Measurements from ENCODE around the gene MINDY4.

The MINDY4 gene

DNA sequence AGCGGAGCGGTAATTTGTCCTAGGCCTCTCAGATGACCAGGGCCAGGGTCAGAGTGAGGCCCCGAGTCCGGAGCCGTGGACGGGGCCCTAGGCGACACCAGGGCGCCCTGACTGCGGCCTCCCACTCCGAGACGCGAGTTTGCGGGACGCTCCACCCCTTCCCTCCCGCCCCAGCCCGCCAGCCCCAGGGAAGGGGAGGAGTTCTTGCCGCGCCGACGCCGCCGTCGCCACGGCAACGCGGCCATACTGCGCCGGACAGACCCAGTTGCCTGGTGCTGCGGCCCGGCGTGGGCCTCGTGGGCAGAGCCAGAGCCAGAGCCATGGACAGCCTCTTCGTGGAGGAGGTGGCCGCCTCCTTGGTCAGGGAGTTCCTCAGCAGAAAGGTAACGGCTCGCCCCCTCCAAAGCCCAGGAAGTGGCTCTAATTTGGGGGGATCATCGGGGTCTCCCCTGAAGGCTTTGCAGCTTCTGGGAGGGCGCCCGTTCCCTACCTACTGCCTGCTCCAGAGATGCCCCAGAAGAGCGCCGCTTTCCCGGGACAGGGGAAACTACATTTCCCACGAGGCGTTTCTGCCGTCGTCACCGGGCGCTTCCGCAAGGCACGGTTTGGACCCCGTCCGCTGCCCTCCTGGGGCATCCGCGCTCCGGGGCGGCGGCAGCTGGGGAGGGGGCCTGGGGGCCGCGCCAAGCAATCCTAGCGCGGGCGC lies at the start of gene MINDY4:
TSS of gene MINDY4 (plus strand) at position 244 of the 706 bp plus-strand sequence. CDS start at position 321, 77 bp downstream.
- Histone ChIP-seq H3K4me1 (ENCODE audit: insufficient read depth, low read length) (peaks cover 8% of the 10 kb centered on the region), H2AFZ (ENCODE audit: low read depth, low read length) (peak within 1 kb of the TSS; percentile 87), H3K9me3 (ENCODE audit: low read length) (no peaks in the 10 kb centered on the region), H3K27me3 (ENCODE audit: insufficient read depth, low read length) (no peaks in the 10 kb centered on the region), H3K36me3 (ENCODE audit: insufficient read depth, low read length) (no peaks in the 10 kb centered on the region), H3K4me3 (ENCODE audit: low read length) (peak within 1 kb of the TSS; percentile 68)

DNA sequence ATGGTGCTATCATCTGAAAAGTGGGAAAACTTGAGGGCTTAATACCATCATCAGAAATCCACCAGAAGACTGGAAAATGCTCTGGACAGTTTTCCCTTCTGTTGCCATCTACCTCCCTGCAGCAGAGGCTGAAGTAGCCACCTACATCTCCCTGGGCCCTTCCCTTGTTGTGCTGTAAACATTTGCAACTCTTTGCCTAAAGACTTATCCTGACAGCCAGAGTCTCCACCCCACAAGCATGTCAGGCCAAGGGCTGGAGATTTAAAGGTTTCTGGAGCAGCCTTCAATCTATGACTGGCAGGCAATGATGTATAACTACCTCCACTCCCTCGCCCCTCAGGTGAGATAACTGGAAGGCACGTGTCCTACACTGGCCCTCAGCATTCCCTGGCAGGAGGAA lies 49.0 kb upstream of the MINDY4 start:
- H3K27me3 ChIP-seq (ENCODE audit: insufficient read depth, low read length): no peaks in the 10 kb centered on the region
- no peaks in the 10 kb centered on the region for H3K36me3 ChIP-seq (ENCODE audit: insufficient read depth, low read length)
- H3K4me1 ChIP-seq (ENCODE audit: insufficient read depth, low read length): no peaks in the 10 kb centered on the region
- H3K4me3 ChIP-seq (ENCODE audit: low read length): no peak overlapping the region
- no peak overlapping the region for H2AFZ ChIP-seq (ENCODE audit: low read depth, low read length)
- no peaks in the 10 kb centered on the region for H3K9me3 ChIP-seq (ENCODE audit: low read length)

DNA sequence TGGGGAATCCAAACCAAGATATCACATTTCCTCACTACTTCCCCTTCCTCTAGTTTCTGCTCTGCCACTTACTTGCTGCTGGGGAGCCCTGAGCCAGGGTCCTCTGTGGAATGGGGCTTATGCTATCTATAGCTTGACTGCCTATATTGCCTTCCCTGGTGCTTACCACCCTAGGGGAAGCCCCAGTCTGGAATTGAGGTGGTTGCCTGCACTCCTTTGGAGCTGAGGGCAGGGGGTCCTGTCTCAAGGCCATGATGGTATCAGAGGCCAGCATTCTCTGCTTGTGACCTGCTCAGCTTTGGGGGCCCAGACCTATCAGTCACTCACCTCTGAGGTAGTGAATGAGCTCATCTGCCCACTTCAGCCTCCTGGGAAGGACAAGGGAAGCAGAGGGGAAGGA lies 48.5 kb upstream of the MINDY4 start:
- Histone ChIP-seq H2AFZ (ENCODE audit: low read depth, low read length) (no peak overlapping the region), H3K36me3 (ENCODE audit: insufficient read depth, low read length) (no peaks in the 10 kb centered on the region), H3K27me3 (ENCODE audit: insufficient read depth, low read length) (no peaks in the 10 kb centered on the region), H3K9me3 (ENCODE audit: low read length) (no peaks in the 10 kb centered on the region), H3K4me1 (ENCODE audit: insufficient read depth, low read length) (no peaks in the 10 kb centered on the region), H3K4me3 (ENCODE audit: low read length) (no peak overlapping the region)

DNA sequence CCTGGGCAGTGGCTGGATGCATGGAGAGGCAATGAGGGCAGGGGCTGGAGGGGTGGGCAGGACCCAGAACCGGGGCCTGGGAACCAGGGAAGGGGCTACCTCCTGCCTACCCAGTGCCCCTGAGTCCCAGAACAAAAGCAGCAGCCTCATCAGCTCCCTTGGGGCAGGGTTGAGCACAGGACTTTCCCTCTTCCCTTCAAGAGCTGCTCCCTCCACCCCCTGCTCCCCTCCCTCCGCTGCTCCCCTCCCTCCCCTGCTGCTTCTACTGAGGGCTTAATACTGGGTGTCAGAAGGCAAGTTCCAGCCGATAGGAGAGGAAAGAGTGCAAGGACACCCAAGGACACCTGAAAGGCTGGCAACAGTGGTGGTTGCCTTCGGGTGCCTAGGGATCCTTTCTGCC lies 47.4 kb upstream of the MINDY4 start:
- Histone ChIP-seq H3K4me3 (ENCODE audit: low read length) (no peak overlapping the region), H3K9me3 (ENCODE audit: low read length) (no peaks in the 10 kb centered on the region), H2AFZ (ENCODE audit: low read depth, low read length) (no peak overlapping the region), H3K27me3 (ENCODE audit: insufficient read depth, low read length) (no peaks in the 10 kb centered on the region), H3K4me1 (ENCODE audit: insufficient read depth, low read length) (no peaks in the 10 kb centered on the region), H3K36me3 (ENCODE audit: insufficient read depth, low read length) (no peaks in the 10 kb centered on the region)

DNA sequence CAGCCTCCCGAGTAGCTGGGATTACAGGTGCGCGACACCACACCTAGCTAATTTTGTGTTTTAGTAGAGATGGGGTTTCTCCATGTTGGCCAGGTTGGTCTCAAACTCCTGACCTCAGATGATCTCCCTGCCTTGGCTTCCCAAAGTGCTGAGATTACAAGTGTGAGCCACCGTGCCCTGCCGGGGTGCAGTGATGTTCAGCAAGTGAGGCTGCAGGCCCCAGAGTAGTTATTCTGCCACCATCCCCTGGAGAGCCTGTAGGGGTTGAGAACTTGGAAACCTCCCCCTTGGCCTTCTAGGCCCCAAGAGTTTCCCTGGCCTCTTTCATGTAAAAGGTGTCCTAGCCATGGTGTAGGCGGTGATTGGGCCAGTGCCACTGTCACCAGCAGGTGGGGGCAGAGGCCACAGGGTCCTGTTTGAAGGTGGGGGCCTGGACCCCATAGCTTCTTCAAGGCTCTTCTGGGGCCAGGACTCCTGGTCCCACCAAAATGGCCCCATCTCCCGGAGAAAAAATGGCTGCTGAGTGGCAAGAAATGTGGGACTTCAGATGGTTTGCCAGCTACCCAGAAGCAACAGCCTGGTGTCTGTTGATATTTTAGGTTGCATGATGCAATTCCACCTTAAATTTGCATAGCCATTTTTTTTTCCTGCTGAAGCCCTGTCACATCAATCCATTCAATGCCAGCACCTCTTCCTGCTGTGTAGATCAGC lies 44.8 kb upstream of the MINDY4 start:
- Histone ChIP-seq H3K27me3 (ENCODE audit: insufficient read depth, low read length) (peaks cover 2% of the 10 kb centered on the region), H3K4me1 (ENCODE audit: insufficient read depth, low read length) (no peaks in the 10 kb centered on the region), H2AFZ (ENCODE audit: low read depth, low read length) (no peak overlapping the region), H3K4me3 (ENCODE audit: low read length) (no peak overlapping the region), H3K9me3 (ENCODE audit: low read length) (no peaks in the 10 kb centered on the region), H3K36me3 (ENCODE audit: insufficient read depth, low read length) (no peaks in the 10 kb centered on the region)

DNA sequence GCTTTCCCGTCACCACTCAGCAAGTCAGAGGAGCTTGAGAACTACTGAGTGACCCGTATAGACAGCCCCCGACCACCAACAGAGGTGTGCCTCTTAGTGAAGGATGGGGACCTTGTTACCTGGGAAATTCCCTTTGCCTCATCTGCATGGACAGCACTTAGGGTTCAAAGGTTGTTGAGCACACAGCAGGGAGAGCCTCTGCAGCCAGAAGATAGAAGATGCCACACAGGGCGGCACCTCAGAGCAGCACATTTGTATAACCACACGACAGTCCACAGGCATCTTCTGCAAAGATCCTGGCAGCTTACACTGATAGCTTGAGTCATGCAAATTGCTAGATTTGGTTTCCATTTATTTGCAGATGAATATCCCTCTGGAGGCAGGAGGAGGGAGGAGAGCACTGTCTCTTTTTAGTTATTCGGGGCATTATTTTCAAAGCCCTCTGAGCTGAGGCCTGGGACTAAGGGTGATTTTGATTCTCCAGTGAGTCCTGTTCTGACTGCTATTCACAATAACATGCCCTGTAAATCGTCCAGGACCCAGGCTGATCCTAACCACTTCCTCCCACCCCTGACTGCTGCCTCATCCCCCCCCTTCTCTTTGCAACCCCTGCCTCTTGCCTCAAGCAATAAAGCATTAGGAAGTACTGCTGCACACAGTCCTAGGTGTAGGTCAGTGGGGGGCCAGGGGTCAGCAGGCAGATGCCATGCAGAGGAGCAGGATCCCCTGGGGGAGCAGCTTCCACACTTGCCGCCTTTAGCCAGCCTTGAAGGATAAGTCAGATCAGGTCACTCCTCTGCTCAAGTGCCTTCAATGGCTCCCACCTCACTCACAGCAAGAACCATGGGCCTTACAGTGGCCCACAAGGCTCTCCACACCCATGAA lies 43.9 kb upstream of the MINDY4 start:
- Histone ChIP-seq H3K36me3 (ENCODE audit: insufficient read depth, low read length) (no peaks in the 10 kb centered on the region), H3K4me1 (ENCODE audit: insufficient read depth, low read length) (no peaks in the 10 kb centered on the region), H3K27me3 (ENCODE audit: insufficient read depth, low read length) (peaks cover 2% of the 10 kb centered on the region), H3K4me3 (ENCODE audit: low read length) (no peak overlapping the region), H2AFZ (ENCODE audit: low read depth, low read length) (no peak overlapping the region), H3K9me3 (ENCODE audit: low read length) (no peaks in the 10 kb centered on the region)

DNA sequence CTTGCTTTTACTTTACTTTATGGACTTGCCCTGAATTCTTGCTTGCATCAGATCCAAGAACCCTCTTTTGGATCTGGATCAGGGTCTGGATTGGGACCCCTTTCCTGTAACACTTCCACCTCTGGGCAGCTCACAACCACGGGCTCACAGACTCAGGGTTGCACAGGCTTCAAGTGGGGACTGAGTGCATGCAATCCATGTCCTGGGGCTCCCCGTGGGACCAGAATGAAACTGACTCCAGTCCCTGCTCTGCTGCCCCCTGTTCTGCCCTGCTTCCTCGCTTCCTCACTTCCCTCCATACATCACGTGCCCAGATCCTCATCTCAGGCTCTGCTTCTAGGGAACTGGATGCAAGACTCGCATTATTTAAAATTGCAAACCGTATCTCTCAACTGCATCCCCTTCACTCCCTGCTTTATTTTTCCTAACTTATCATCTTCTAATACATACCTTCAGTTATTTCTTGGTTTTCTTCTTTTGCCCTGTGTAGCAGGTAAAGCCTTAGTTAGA lies 42.6 kb upstream of the MINDY4 start:
- H3K27me3 ChIP-seq (ENCODE audit: insufficient read depth, low read length): peaks cover 2% of the 10 kb centered on the region
- H3K36me3 ChIP-seq (ENCODE audit: insufficient read depth, low read length): no peaks in the 10 kb centered on the region
- H3K9me3 ChIP-seq (ENCODE audit: low read length): no peaks in the 10 kb centered on the region
- H3K4me3 ChIP-seq (ENCODE audit: low read length): no peak overlapping the region
- no peaks in the 10 kb centered on the region for H3K4me1 ChIP-seq (ENCODE audit: insufficient read depth, low read length)
- H2AFZ ChIP-seq (ENCODE audit: low read depth, low read length): no peak overlapping the region

DNA sequence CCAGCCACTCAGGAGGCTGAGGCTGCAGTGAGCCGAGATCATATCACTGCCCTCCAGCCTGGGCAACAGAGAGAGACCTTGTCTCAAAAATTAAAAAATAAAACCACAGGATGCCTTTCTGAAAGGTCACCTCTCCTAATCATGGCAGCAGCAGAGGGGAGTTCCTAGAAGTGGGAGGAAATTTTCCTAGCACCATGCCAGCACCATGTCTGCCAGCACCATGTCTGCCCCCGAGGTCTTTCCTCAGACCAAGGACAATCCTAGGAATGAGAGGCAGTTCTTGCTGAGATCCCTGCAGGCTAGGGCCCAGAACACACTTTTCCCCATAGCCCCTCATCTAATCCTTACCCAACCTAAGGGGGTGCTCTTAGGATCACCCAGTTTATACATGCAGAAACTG lies 41.6 kb upstream of the MINDY4 start:
- Histone ChIP-seq H3K9me3 (ENCODE audit: low read length) (no peaks in the 10 kb centered on the region), H2AFZ (ENCODE audit: low read depth, low read length) (no peak overlapping the region), H3K4me3 (ENCODE audit: low read length) (no peak overlapping the region), H3K27me3 (ENCODE audit: insufficient read depth, low read length) (peaks cover 2% of the 10 kb centered on the region), H3K36me3 (ENCODE audit: insufficient read depth, low read length) (no peaks in the 10 kb centered on the region), H3K4me1 (ENCODE audit: insufficient read depth, low read length) (peaks cover 3% of the 10 kb centered on the region)

DNA sequence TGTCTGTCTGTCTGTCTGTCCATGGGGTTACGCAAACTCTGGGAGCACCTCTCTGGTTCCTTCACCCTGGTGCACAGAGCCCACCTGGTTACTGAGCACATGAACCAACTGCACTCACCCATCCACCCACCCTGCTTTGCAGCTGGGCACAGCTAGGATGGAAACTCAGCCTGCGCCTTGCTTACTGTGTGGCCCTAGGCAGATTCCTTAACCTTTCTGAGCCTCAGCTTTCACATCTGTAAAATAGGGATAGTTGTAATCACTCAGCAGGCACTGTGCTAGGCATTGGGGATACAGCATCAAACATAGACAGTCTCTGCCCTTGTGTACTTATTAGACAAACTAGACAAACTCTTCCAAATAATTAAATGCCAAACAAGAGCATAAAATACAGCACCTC lies 41.1 kb upstream of the MINDY4 start:
- H3K4me3 ChIP-seq (ENCODE audit: low read length): no peak overlapping the region
- no peak overlapping the region for H2AFZ ChIP-seq (ENCODE audit: low read depth, low read length)

DNA sequence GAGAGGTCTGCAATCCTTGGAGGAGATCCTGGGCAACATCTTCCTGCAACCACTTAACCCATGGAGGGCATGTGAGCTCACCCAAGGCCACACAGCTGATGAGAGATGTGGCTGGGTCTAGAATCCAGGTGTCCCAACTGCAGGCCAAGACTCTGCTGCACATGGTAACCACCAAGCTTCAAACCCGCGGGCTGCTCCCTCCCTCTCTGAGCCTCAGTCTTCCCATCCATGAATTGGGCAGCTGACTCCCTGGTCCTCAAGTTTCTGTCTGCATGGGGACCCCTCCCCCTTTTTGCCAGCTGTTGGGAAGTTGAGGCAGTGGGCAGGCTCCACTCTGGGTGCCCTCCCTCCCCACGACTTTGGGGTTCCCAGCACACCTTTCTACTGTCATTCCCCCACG lies 40.2 kb upstream of the MINDY4 start:
- no peaks in the 10 kb centered on the region for H3K36me3 ChIP-seq (ENCODE audit: insufficient read depth, low read length)
- H3K4me3 ChIP-seq (ENCODE audit: low read length): no peak overlapping the region
- H3K27me3 ChIP-seq (ENCODE audit: insufficient read depth, low read length): peaks cover 4% of the 10 kb centered on the region
- peaks cover 4% of the 10 kb centered on the region for H3K4me1 ChIP-seq (ENCODE audit: insufficient read depth, low read length)
- no peaks in the 10 kb centered on the region for H3K9me3 ChIP-seq (ENCODE audit: low read length)
- H2AFZ ChIP-seq (ENCODE audit: low read depth, low read length): no peak overlapping the region

More for the DNA sequence above, 41.1 kb upstream of the MINDY4 start:
- H3K27me3 ChIP-seq (ENCODE audit: insufficient read depth, low read length): peaks cover 2% of the 10 kb centered on the region
- no peaks in the 10 kb centered on the region for H3K36me3 ChIP-seq (ENCODE audit: insufficient read depth, low read length)
- no peaks in the 10 kb centered on the region for H3K9me3 ChIP-seq (ENCODE audit: low read length)
- H3K4me1 ChIP-seq (ENCODE audit: insufficient read depth, low read length): peaks cover 4% of the 10 kb centered on the region

DNA sequence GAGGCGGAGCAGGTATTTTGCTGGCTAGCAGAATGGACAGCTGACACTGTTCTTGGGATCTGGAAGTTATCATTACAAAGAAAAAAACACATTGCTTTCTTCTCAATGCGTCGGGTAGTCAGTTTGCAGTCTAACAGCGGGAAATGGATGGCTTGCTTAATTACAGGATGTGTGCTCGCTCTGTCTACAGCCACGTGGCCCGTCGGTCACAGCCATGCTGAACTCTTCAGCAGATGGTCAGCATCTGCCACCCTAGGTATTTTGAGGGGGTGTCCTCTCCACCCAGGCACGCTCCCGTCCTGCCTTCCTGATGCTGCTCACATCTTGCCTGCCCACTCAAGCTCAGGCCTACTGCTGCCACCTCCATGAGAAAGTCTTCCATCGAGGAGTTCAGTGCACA lies 39.6 kb upstream of the MINDY4 start:
- Histone ChIP-seq H3K27me3 (ENCODE audit: insufficient read depth, low read length) (peaks cover 7% of the 10 kb centered on the region), H3K36me3 (ENCODE audit: insufficient read depth, low read length) (no peaks in the 10 kb centered on the region), H2AFZ (ENCODE audit: low read depth, low read length) (no peak overlapping the region), H3K4me1 (ENCODE audit: insufficient read depth, low read length) (peaks cover 4% of the 10 kb centered on the region), H3K9me3 (ENCODE audit: low read length) (no peaks in the 10 kb centered on the region), H3K4me3 (ENCODE audit: low read length) (no peak overlapping the region)

DNA sequence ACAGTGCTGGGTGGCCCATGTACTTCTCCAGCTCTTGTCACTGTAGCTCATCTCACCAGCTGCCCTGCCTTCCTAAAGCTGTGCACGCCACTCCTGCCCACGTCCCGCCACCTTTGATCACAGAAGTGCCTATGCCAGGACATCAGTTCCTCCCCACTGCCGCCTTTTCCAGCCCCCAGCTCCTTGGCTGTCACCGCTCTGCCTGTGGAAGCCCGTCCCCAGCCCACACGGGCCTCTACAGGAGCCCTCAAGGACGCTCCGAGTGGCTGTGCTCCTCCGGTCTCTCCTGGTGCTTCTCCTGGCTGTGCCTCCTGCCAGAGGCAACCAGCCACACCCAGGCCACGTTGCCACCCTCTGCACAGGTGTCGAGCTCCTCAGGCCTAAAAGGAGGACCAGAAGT lies 38.6 kb upstream of the MINDY4 start:
- peaks cover 7% of the 10 kb centered on the region for H3K27me3 ChIP-seq (ENCODE audit: insufficient read depth, low read length)

DNA sequence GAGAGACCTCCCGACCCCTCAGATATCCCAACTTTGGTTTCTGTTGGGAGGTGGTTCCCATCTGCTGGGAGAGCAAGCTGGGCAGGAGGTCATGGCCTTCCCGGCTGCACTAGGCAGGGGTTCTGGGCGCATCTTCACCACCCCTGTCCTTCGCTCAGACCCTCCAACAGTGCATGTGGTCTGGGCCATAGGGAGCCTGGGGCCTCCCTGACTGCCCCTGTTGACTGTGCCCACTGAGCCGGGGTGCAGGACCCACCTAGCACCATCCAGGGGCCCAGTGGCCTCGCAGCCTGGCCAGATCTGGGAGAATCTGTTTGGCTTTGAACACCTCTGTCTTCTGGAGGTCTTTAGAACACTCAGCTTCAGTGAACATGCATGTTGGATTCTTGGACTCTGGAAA lies 38.0 kb upstream of the MINDY4 start:
- Histone ChIP-seq H3K36me3 (ENCODE audit: insufficient read depth, low read length) (no peaks in the 10 kb centered on the region), H3K27me3 (ENCODE audit: insufficient read depth, low read length) (peaks cover 7% of the 10 kb centered on the region), H3K4me1 (ENCODE audit: insufficient read depth, low read length) (peaks cover 4% of the 10 kb centered on the region), H3K4me3 (ENCODE audit: low read length) (no peak overlapping the region), H2AFZ (ENCODE audit: low read depth, low read length) (no peak overlapping the region), H3K9me3 (ENCODE audit: low read length) (no peaks in the 10 kb centered on the region)

More for the DNA sequence above, 38.6 kb upstream of the MINDY4 start:
- Histone ChIP-seq H2AFZ (ENCODE audit: low read depth, low read length) (no peak overlapping the region), H3K4me1 (ENCODE audit: insufficient read depth, low read length) (peaks cover 4% of the 10 kb centered on the region), H3K36me3 (ENCODE audit: insufficient read depth, low read length) (no peaks in the 10 kb centered on the region), H3K9me3 (ENCODE audit: low read length) (no peaks in the 10 kb centered on the region), H3K4me3 (ENCODE audit: low read length) (no peak overlapping the region)
